ENCODE measurements around the gene PASK. TPM values are rescaled to one million over a fixed set of nuclear protein-coding genes. Genes with fewer than 3 reads are reported as not detected.
A peak's percentile ranks its signal among the peaks of the same experiment; 100 is the strongest.

The PASK gene
- polyA plus RNA-seq, 6 donors from 2014 or later: 3.9 to 17.4 (median 9.1) TPM

DNA sequence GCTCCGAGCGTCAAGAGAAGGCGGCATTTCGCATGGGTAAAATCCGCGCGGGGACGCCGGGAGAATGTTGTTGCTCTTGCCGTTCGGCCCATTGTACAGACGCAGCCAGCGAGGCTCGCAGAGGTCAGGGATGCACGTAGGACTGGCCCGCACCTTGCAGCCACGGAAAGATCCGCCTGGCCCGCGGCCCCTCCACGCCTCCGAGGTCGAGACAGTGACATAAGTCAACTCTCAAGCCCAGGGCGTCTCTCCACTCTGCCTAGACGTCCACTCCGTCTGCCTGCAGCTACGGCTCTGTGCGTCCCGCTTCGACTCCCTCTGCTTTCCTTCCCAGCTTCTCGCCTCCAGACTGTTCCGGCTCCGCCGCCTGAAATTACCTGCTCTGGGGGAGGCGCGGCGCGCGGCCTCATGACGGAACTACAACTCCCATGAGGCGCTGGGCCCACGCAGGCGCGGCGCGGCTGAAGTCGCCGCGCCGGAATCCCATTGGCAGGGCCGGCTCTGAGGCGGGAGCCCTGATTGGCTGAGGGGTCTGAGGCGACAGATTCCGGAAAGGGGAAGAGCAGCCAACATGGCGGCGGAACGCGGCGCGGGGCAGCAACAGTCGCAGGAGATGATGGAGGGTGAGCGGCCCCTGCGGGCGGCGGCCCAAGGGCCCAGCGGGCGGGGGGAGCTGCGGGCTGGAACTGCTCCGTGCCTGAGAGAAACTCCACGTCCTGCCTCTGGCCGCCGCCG is 820 bp upstream of the PASK start, which contains the start of gene PPP1R7:
PPP1R7 (plus strand) TSS at position 543 of the 735 bp plus-strand sequence; CDS start at position 572, 29 bp downstream.
- H3K4me1 Mint-ChIP-seq: peaks cover 33 to 48% (median 36%) of the 10 kb centered on the region in 3 donors
- no peaks in the 10 kb centered on the region for H3K36me3 Mint-ChIP-seq
- DNase-seq: peak; percentile 94
- peak within 1 kb of the TSS; percentile 92 to 98 (median 96) for H3K27ac Mint-ChIP-seq
- H3K9me3 Mint-ChIP-seq: no peaks in the 10 kb centered on the region
- H3K27me3 Mint-ChIP-seq: no peaks in the 10 kb centered on the region
- ATAC-seq (ENCODE audit: low read depth in 2 of 2): peak; percentile 83 to 84
- peak within 1 kb of the TSS; percentile 92 to 100 (median 99) for H3K4me3 Mint-ChIP-seq

DNA sequence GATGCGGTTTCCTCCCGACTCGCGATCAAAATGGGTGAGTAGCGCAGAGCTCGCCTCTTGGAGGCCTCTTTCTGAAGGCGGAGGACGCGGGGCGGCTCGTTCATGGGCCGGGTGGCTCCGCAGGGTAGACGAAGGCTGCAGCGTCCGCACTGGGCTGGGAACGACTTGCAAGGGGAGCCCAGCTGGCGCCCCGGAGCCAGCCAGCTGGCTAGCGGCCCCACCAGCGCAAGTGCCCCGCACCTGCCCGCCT is 328 bp upstream of the PASK start:
- peak overlapping the region in 5 of 6 donors; percentile 88 to 94 (median 92) for H3K27ac Mint-ChIP-seq
- ATAC-seq (ENCODE audit: low read depth in 2 of 2) (peak; percentile 8 to 9), DNase-seq (no peak)
- no peaks in the 10 kb centered on the region for H3K36me3 Mint-ChIP-seq
- no peaks in the 10 kb centered on the region for H3K9me3 Mint-ChIP-seq
- peak overlapping the region; percentile 92 to 100 (median 99) for H3K4me3 Mint-ChIP-seq
- peaks cover 33 to 48% (median 36%) of the 10 kb centered on the region in 3 donors for H3K4me1 Mint-ChIP-seq
- H3K27me3 Mint-ChIP-seq: no peaks in the 10 kb centered on the region

DNA sequence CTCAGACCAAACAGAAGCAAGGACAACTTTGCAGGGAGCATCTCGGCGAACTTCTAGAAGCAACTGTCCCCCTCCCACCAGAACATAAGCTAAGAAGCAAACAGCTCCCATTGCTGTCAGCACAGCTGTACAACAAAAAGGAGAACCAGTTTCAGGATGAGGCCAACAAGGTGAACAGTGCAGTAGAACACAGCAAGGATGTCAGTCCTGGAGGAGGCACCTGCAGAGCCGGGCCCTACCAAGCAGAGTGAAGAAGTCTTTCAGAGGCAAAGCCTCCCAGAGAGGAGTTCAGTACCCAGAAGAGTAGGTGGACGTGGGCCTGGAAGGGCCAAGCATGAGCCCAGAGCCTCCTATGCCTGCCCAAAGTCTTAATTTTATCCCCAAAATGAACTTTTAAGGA is 1.0 kb downstream of the PASK start:
- Mint-ChIP-seq H3K4me1 (peaks cover 34 to 48% (median 36%) of the 10 kb centered on the region in 3 donors), H3K9me3 (no peaks in the 10 kb centered on the region)

DNA sequence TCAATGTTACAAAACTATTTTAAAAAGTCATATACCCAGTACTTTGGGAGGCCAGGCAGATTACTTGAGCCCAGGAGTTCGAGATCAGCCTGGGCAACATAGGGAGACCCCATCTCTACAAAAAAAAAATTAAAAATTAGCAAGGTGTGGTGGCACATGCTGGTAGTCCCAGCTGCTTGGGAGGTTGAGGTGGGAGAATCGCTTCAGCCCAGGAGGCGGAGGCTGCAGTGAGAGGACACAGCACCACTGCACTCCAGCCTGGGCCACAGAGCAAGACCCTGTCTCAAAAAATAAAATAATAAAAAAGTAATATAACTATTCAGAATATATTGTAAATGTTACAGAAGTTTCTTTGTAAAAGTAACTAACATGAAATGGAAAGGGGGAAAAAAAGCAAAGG is 1.9 kb downstream of the PASK start:
- ATAC-seq (ENCODE audit: low read depth in 2 of 2): no peak
- Mint-ChIP-seq H3K27ac (no peak overlapping the region), H3K36me3 (peaks cover 0 to 2% of the 10 kb centered on the region in 2 donors), H3K9me3 (no peaks in the 10 kb centered on the region), H3K4me1 (peaks cover 36 to 46% (median 36%) of the 10 kb centered on the region in 3 donors), H3K27me3 (no peaks in the 10 kb centered on the region), H3K4me3 (peak overlapping the region in 6 of 8 donors; percentile 15 to 99 (median 38))
- no peak for DNase-seq

More for the DNA sequence above, 1.0 kb downstream of the PASK start:
- no peaks in the 10 kb centered on the region for H3K27me3 Mint-ChIP-seq
- no peak for DNase-seq
- ATAC-seq (ENCODE audit: low read depth in 2 of 2): no peak
- peak overlapping the region in 3 of 6 donors; percentile 90 to 97 (median 92) for H3K27ac Mint-ChIP-seq
- no peaks in the 10 kb centered on the region for H3K36me3 Mint-ChIP-seq
- H3K4me3 Mint-ChIP-seq: peak overlapping the region; percentile 88 to 99 (median 92)

DNA sequence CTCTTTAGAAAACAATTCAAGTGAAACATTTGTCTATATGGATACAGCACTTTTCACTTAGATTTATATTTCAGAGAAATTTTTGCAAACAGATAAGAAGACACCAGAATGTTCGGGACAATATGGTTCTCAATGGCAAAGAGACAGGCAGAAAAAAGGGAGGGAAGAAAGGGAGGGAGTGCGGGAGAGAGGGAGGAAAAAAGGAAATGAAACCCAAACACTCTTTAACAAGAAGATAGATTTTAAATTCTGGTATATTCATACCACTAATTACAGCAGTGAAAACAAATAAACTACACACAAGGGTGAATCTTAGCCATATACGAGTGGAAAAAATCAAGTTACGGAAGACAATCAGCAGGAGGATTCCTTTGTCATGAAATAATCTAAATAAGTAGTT is 3.0 kb downstream of the PASK start:
- Mint-ChIP-seq H3K27me3 (no peaks in the 10 kb centered on the region), H3K36me3 (peaks cover 0 to 11% of the 10 kb centered on the region in 2 donors), H3K4me1 (peaks cover 29 to 45% (median 37%) of the 10 kb centered on the region in 3 donors), H3K4me3 (peak overlapping the region in 1 of 8 donors; percentile 99), H3K27ac (no peak overlapping the region), H3K9me3 (no peaks in the 10 kb centered on the region)
- DNase-seq (no peak), ATAC-seq (ENCODE audit: low read depth in 2 of 2) (no peak)

DNA sequence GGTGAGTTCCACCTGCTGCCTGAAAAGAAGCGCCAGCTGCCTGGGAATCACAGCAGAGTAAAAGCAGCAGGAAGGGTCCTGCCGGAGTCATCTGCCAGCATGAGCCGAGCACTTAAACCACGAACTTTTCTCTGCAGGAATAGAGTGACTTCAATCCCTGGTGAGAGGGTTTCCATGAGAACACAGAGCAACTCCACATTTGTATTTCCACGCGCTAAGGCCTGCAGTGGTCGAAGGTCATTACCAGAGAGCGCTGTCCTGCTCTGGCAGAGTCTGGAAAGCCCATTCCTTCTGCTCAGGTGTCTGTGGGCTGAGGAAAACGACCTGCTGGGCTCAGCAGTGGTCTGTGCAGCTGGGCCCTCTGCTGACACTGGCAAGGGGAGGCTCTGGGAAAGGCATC is 6.7 kb downstream of the PASK start:
- Mint-ChIP-seq H3K9me3 (no peaks in the 10 kb centered on the region), H3K4me1 (peaks cover 8 to 17% (median 15%) of the 10 kb centered on the region in 3 donors), H3K27me3 (no peaks in the 10 kb centered on the region), H3K27ac (no peak overlapping the region), H3K4me3 (no peak overlapping the region), H3K36me3 (peaks cover 0 to 11% of the 10 kb centered on the region in 2 donors)
- DNase-seq: no peak
- no peak for ATAC-seq (ENCODE audit: low read depth in 2 of 2)

DNA sequence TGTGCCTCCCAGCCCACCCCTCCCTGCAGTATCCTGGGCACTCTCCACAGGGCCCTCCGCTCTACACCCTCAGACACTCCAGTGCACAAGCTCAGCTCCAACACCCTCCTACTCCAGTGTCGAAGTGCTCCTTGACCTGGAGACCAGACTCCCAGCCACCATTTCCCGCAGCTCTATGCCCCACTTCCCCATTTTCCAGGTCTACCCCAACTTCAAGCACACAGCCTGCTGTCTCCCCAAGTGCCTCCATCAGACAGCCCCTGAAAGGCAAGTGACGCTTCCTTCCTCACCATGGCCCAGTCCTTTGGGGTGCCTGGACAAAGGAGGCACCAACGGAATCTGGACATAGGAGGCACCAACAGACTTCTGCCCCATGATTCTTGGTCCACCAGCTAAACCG is 7.2 kb downstream of the PASK start:
- no peak overlapping the region for H3K27ac Mint-ChIP-seq
- H3K9me3 Mint-ChIP-seq: no peaks in the 10 kb centered on the region
- peaks cover 8 to 17% (median 15%) of the 10 kb centered on the region in 3 donors for H3K4me1 Mint-ChIP-seq
- H3K36me3 Mint-ChIP-seq: peaks cover 0 to 11% of the 10 kb centered on the region in 2 donors
- peak overlapping the region in 2 of 8 donors; percentile 9 to 22 for H3K4me3 Mint-ChIP-seq
- no peak for DNase-seq
- no peak for ATAC-seq (ENCODE audit: low read depth in 2 of 2)
- no peaks in the 10 kb centered on the region for H3K27me3 Mint-ChIP-seq

DNA sequence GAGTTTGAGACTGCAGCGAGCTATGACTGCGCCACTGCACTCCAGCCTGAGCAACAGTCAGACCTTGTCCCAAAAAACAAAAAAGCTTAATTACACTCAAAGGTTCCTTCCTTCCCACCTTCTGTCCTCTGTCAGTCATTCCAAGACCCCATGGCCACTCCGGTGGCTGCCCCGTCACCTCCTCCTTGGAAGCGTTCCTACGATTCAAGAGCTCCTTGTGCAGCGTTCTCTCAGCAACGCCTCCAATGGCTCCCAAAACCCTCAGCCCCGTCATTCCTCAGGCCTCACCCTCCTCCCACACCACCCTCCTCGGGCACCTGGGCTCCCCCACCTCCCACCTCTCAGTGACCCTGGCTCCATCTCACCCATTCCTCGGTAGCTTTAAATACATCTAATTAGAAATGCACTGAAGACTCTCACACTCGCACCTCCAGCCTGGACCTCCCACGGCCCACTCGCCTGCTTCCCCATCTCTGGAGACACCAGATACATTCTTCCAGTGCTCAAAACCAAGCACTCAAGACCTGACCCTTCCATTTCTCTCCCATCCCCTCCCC is 8.0 kb downstream of the PASK start:
- Mint-ChIP-seq H3K4me3 (peak overlapping the region in 1 of 8 donors; percentile 9), H3K27ac (no peak overlapping the region)
- no peak for DNase-seq

DNA sequence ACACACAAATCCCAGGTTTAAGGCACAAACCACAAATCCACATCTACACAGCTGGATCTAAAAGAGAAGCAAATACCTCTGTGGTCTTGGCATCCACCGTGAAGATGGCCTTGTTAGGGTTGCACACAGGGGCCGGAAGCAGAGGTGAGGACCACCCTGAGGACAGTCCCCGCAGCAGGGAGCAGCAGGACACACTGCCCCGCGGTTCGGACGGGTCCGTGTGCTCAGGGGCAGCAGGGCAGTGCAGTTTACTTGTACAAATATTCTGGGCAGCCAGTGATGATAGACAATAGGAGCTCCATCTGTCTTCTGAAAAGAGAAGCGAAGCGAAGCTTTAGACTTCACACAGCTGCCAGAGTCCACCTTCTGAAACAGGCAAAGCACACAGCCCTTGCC is 8.8 kb downstream of the PASK start:
- Mint-ChIP-seq H3K36me3 (peaks cover 0 to 11% of the 10 kb centered on the region in 2 donors), H3K27ac (no peak overlapping the region), H3K4me1 (peaks cover 8 to 10% (median 9%) of the 10 kb centered on the region in 3 donors), H3K27me3 (no peaks in the 10 kb centered on the region), H3K9me3 (no peaks in the 10 kb centered on the region), H3K4me3 (no peak overlapping the region)
- ATAC-seq (ENCODE audit: low read depth in 2 of 2) (no peak), DNase-seq (no peak)

More for the DNA sequence above, 8.0 kb downstream of the PASK start:
- H3K36me3 Mint-ChIP-seq: peaks cover 0 to 11% of the 10 kb centered on the region in 2 donors
- no peaks in the 10 kb centered on the region for H3K9me3 Mint-ChIP-seq
- no peak for ATAC-seq (ENCODE audit: low read depth in 2 of 2)
- H3K4me1 Mint-ChIP-seq: peaks cover 8 to 13% (median 13%) of the 10 kb centered on the region in 3 donors
- H3K27me3 Mint-ChIP-seq: no peaks in the 10 kb centered on the region

DNA sequence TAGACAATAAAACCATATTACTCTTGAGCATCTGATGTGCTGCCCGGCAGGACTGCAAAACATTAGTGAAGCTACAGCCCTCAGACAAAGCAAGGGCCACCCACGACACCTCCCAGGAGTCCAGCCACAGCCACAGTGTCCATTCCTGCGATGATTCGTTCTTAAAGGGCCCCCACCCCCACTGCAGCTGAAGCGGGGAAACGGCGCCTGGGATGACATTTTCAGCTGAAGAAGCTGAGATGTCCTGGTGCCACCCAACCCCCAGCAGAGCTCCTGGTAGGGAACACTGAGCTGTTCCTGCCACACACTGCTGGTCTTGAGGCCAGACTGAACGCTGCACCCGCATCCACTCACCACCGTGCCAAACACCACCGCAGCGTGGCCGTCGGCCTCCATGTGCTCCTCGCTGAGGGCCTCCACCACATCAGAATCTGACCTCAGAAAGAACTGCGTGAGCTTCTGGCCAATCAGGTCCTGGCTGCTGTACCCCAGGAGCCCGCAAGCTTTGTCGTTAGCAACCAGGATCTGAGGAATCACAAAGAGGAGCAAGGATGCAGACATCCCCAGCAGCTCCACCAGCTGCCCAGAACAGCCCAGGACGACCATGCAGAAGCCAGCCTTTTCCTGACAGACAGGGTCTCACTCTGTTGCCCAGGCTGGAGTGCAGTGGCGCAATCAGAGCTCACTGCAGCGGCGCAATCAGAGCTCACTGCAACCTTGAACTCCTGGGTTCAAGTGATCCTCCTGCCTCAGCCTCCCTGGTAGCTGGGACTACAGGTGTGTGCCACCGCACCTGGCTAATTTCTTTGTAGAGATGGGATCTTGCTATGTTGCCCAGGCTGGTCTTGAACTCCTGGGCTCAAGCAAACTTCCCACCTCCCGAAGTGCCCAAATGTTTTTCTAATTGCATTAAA is 9.5 kb downstream of the PASK start:
- Mint-ChIP-seq H3K4me1 (peaks cover 8 to 10% (median 9%) of the 10 kb centered on the region in 3 donors), H3K36me3 (peaks cover 0 to 11% of the 10 kb centered on the region in 2 donors), H3K27me3 (no peaks in the 10 kb centered on the region), H3K9me3 (no peaks in the 10 kb centered on the region), H3K27ac (peak overlapping the region in 1 of 6 donors; percentile 28), H3K4me3 (peak overlapping the region in 2 of 8 donors; percentile 3 to 25)
- ATAC-seq (ENCODE audit: low read depth in 2 of 2): no peak
- no peak for DNase-seq

DNA sequence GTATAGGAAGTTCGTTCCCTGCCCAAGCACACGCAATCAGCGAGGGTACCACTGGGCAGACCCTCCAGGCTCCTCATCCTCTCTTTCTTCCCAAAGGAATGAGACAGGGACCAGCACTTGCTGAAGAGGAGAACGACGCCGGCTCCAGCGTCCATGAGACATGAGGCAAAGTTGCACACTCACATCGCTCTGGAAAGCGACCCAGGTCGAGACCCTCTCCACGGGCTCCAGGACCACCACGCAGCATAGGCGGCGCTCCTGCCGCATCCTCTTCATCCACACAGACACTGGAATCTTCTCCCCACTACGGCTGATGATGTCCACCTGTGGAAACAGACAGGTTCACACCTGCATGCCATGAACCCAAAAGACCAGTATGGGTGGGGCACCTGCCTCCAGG is 10.8 kb downstream of the PASK start:
- H3K9me3 Mint-ChIP-seq: no peaks in the 10 kb centered on the region
- no peak for DNase-seq
- no peaks in the 10 kb centered on the region for H3K27me3 Mint-ChIP-seq
- peaks cover 0 to 11% of the 10 kb centered on the region in 2 donors for H3K36me3 Mint-ChIP-seq
- peaks cover 8 to 10% (median 9%) of the 10 kb centered on the region in 3 donors for H3K4me1 Mint-ChIP-seq
- ATAC-seq (ENCODE audit: low read depth in 2 of 2): no peak
- H3K4me3 Mint-ChIP-seq: no peak overlapping the region
- H3K27ac Mint-ChIP-seq: no peak overlapping the region

DNA sequence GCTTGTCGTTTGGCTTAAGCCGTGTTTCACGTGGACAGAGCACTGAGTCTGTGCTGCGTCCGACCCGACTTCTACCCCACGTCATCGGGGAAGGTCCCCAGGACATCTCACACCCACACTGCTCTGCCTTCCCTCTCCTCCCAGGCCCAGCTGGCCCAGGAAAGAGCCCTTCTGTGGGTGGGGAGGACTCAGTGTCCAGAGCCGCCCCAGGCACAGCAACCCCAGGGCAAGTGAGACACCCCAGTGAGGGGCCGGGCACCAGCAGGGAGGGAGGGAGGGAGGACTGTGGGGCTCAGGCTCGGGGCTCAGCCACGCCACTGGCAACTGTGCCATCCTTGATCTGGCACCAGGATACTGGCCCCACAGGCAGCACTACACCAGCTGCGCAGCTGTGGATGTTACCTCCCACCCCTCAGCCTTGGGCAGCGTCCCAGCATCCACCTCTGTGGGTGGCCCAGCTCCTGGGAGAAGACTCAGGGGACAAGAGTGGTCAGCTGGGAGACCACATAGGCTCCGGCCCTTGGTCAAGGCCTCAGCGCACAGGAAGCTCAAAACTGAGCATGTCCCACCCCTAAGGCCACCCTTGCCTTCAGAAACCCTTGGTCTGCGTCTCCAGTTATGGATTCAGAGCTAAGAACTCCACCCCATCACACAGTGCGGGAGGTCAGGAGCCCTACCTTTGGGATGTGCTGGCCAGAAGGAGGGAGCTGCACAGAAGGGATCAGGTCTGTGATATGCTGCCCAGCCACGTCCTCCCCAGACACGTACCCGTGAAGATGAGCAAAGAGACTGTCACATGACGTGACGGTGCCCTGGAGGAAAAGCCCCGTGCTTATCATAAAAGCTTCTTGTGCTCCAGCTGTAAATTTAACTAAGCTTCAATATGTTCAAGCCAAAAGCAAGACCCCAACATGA is 11.7 kb downstream of the PASK start:
- Mint-ChIP-seq H3K4me3 (peak overlapping the region in 1 of 8 donors; percentile 60), H3K27me3 (no peaks in the 10 kb centered on the region), H3K36me3 (peaks cover 2 to 20% of the 10 kb centered on the region in 2 donors), H3K4me1 (peaks cover 8 to 10% (median 9%) of the 10 kb centered on the region in 3 donors), H3K9me3 (no peaks in the 10 kb centered on the region), H3K27ac (no peak overlapping the region)
- no peak for DNase-seq
- ATAC-seq (ENCODE audit: low read depth in 2 of 2): no peak

Data from naive B cell (primary cell).